MM.1S (cell line): ENCODE measurements around the gene ARHGEF7.

Source experiments
- DNase-seq: peaks from one replicate; pipeline ENCODE4 v3.0.0-alpha.2; 2015
- H2AFZ ChIP-seq: fragments of 300-600 bp; sonication (generic); 2 replicates; pipeline ENCODE4 v1.6.0; 2016; ENCODE audit warnings: antibody characterized with exemption, low read length
- H3F3A ChIP-seq: fragments of 300-600 bp; sonication (generic); 2 replicates; pipeline ENCODE4 v1.6.1; 2016; ENCODE audit warnings: mild to moderate bottlenecking, antibody characterized with exemption, low read length, moderate library complexity, mixed read lengths; ENCODE audit not compliant: insufficient read depth
- H3K27ac ChIP-seq: fragments of 300-600 bp; sonication (generic); 2 replicates; pipeline ENCODE4 v1.5.1; 2016; ENCODE audit warnings: mild to moderate bottlenecking, low read length
- H3K27me3 ChIP-seq: fragments of 300-600 bp; sonication (generic); replicated peaks from 2 replicates; pipeline ENCODE4 v1.6.0; 2016; ENCODE audit warnings: low read length; ENCODE audit not compliant: insufficient read depth
- H3K36me3 ChIP-seq: fragments of 300-600 bp; sonication (generic); replicated peaks from 2 replicates; pipeline ENCODE4 v1.6.1; 2016; ENCODE audit warnings: mild to moderate bottlenecking, low read length, mixed read lengths; ENCODE audit not compliant: insufficient read depth
- H3K4me1 ChIP-seq: fragments of 300-600 bp; sonication (generic); 2 replicates; pipeline ENCODE4 v1.6.1; 2016; ENCODE audit warnings: low read length, mixed read lengths
- H3K4me2 ChIP-seq: fragments of 300-600 bp; sonication (generic); 2 replicates; pipeline ENCODE4 v1.6.0; 2016; ENCODE audit warnings: low read depth, low read length
- H3K4me3 ChIP-seq: fragments of 300-600 bp; sonication (generic); 2 replicates; pipeline ENCODE4 v1.5.1; 2016; ENCODE audit warnings: low read length, mixed read lengths
- H3K79me2 ChIP-seq: fragments of 300-600 bp; sonication (generic); 2 replicates; pipeline ENCODE4 v1.6.1; 2016; ENCODE audit warnings: mixed run types, low read length, mixed read lengths
- H3K9ac ChIP-seq: fragments of 300-600 bp; sonication (generic); 2 replicates; pipeline ENCODE4 v1.6.1; 2016; ENCODE audit warnings: low read length, mixed read lengths
- H3K9me2 ChIP-seq: fragments of 300-600 bp; sonication (generic); replicated peaks from 2 replicates; pipeline ENCODE4 v1.6.1; 2016; ENCODE audit warnings: mild to moderate bottlenecking, low read length, mixed read lengths; ENCODE audit not compliant: insufficient read depth
- H3K9me3 ChIP-seq: fragments of 300-600 bp; sonication (generic); replicated peaks from 2 replicates; pipeline ENCODE4 v1.6.1; 2016; ENCODE audit warnings: mild to moderate bottlenecking, low read length, mixed read lengths; ENCODE audit not compliant: insufficient read depth
- H4K20me1 ChIP-seq: fragments of 300-600 bp; sonication (generic); 2 replicates; pipeline ENCODE4 v1.6.1; 2016; ENCODE audit warnings: mild to moderate bottlenecking, low read length, moderate library complexity, mixed read lengths; ENCODE audit not compliant: insufficient read depth
- CTCF ChIP-seq: fragments of 300-600 bp; sonication (generic); IDR thresholded peaks from 2 replicates; pipeline ENCODE4 v1.5.1; 2016; ENCODE audit warnings: antibody characterized with exemption, low read length, mixed read lengths
- EZH2 ChIP-seq: fragments of 300-600 bp; sonication (generic); optimal IDR thresholded peaks from 2 replicates; pipeline ENCODE3; 2017; ENCODE audit warnings: low read depth, mild to moderate bottlenecking, antibody characterized with exemption, low read length, mixed read lengths
- EZH2phosphoT487 ChIP-seq: fragments of 300-600 bp; sonication (generic); IDR thresholded peaks from 2 replicates; pipeline ENCODE4 v1.6.1; 2018; ENCODE audit warnings: antibody characterized with exemption, low read length

ARHGEF7 gene

DNA sequence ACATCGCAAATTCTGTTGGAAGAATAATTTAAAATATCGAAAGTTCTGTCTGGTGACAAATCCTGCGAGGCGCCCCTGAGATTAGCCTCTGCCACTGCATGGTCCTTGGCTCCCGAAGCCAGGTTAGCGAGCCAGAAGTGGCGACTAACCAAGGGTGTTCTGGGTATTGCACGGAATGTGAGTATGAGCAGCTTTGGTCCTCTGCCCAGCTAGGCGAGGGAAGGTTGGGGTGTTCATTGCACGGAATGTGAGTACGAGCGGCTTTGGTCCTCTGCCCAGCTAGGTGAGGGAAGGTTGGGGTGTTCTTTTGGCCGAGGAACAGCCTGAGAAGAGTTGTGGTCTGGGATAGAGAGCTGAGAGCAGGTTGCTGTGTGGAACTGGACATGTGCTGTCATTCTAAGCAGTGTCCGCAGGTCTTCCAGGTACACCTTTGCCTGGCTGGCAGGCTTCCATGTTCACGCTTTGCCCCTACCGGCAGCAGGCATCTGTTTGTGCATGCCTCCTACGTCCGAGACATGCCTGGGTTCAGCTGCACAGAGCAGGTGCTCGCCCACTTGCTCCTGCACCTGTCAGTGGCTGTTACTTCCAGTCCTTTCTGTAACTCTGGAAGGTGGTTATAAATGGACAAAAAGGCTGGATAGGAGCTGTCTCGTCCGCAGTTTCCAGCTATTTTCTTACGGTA lies 187.1 kb downstream of the ARHGEF7 start:
- H3K27ac ChIP-seq: no peak overlapping the region
- no peaks in the 10 kb centered on the region for H3K4me1 ChIP-seq
- H3K4me3 ChIP-seq: no peak overlapping the region
- TF ChIP-seq EZH2 (no peak), CTCF (no peak), EZH2phosphoT487 (no peak)
- H3K4me2 ChIP-seq: no peak overlapping the region
- no peaks in the 10 kb centered on the region for H3K79me2 ChIP-seq
- H3K36me3 ChIP-seq: 0 out of 2 replicates have a peak, but pooled peaks cover 4% of the 10 kb centered on the region
- H3K27me3 ChIP-seq: no peaks in the 10 kb centered on the region
- no peaks in the 10 kb centered on the region for H3K9me2 ChIP-seq
- no peak overlapping the region for H2AFZ ChIP-seq
- H3K9ac ChIP-seq: no peak overlapping the region
- H4K20me1 ChIP-seq: no peaks in the 10 kb centered on the region
- no peaks in the 10 kb centered on the region for H3K9me3 ChIP-seq
- no peak for DNase-seq
- no peaks in the 10 kb centered on the region for H3F3A ChIP-seq

GRCh38 chr13:111303559-111303958 lies 188.4 kb downstream of the ARHGEF7 start:
- Histone ChIP-seq H3K9me3 (no peaks in the 10 kb centered on the region), H3K9me2 (no peaks in the 10 kb centered on the region), H3K4me2 (no peak overlapping the region), H3K27ac (no peak overlapping the region), H3K4me1 (no peaks in the 10 kb centered on the region), H3K4me3 (no peak overlapping the region), H3K9ac (no peak overlapping the region), H3K79me2 (no peaks in the 10 kb centered on the region), H4K20me1 (no peaks in the 10 kb centered on the region), H2AFZ (no peak overlapping the region), H3F3A (no peaks in the 10 kb centered on the region), H3K36me3 (0 out of 2 replicates have a peak, but pooled peaks cover 4% of the 10 kb centered on the region), H3K27me3 (no peaks in the 10 kb centered on the region)
- no peak for DNase-seq
- TF ChIP-seq EZH2 (no peak), CTCF (no peak), EZH2phosphoT487 (no peak)

DNA sequence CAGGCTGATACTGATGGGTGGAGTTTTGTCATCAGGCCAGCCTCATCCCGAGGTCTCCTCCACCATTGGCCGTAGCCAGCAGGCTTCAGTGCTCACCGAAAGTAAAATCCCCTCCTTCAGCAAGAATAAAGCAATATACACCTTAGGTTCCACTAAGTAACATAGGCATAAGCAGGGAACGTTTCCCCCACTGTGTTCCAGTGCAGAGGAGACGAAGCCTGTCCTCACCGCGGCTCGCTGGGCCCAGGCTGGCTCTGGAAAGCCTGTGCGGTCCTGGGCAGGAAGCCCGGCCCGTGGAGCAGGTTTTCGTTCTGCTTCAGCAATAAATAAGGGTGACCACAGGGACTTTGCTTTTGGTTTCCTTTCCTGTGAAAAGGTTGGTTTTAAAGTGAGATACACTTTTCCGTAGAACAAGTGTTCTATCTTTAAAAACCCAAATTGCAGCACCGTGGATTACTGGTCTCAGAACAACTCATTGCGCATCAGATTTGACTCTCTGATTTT lies 189.0 kb downstream of the ARHGEF7 start:
- Histone ChIP-seq H3K36me3 (0 out of 2 replicates have a peak, but pooled peaks cover 4% of the 10 kb centered on the region), H3K9me3 (no peaks in the 10 kb centered on the region)
- no peak for DNase-seq

More for the DNA sequence above, 189.0 kb downstream of the ARHGEF7 start:
- H3K79me2 ChIP-seq: no peaks in the 10 kb centered on the region
- no peaks in the 10 kb centered on the region for H3F3A ChIP-seq
- H3K4me2 ChIP-seq: no peak overlapping the region
- no peak overlapping the region for H3K9ac ChIP-seq
- H3K9me2 ChIP-seq: no peaks in the 10 kb centered on the region
- TF ChIP-seq EZH2phosphoT487 (no peak), EZH2 (no peak), CTCF (no peak)
- H4K20me1 ChIP-seq: no peaks in the 10 kb centered on the region
- H2AFZ ChIP-seq: no peak overlapping the region
- H3K27ac ChIP-seq: no peak overlapping the region
- H3K4me3 ChIP-seq: no peak overlapping the region
- H3K27me3 ChIP-seq: no peaks in the 10 kb centered on the region
- H3K4me1 ChIP-seq: no peaks in the 10 kb centered on the region
